Stimulated activated CD8-positive, alpha-beta memory T cell treated with anti-CD3 and anti-CD28 coated beads, Interleukin-2, amount 100 ng/mL, for 48 hours (primary cell): ENCODE measurements around the gene FMC1.

Experiments used
- DNase-seq, 2 donors: peaks; one replicate each; pipeline ENCODE4 v3.0.0-alpha.2; 2020; ENCODE audit warnings: low read depth in 2 of 2

The FMC1 gene

DNA sequence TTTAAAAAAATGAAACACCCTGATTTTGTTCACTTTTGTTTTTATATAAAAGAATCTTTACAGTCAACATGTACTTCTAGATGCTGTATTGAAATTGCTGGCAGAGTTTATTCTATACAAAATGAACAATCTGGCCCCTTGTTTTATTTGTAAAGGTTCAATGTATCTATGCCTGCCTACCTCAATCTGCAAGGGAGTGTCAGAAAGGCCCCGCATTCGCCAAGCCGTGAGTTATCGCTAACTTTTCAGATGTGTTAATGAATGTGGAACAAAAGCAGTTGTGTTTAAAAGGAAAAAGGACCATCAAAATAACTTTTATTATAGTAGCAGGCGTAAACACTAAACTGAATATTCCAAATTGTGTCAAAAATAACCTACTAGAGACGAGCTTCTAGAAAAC is 33.1 kb downstream of the FMC1 start:
- no peak for DNase-seq

DNA sequence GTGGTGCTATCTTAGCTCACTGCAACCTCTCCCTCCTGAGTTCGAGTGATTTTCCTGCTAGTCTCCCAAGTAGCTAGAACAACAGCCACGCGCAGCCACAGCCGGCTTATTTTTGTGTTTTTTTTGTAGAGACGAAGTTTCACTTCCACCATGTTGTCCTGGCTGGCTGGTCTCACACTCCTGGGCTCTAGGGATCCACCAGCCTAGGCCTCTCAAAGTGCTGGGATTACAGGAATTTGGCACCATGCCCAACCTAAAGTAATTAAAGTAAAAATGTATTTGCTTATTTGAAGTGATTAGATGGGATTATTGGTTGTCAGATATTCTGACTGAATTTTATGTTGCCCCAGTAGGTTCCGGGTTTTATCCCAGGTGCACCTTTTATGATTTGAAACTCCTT is 41.3 kb downstream of the FMC1 start:
- DNase-seq: no peak

- DNase-seq: no peak
Measured at GRCh38 chr7:139384611-139385010, 43.5 kb downstream of the FMC1 start.

GRCh38 chr7:139387594-139387993 is 46.5 kb downstream of the FMC1 start:
- no peak for DNase-seq

GRCh38 chr7:139389091-139389490 is 48.0 kb downstream of the FMC1 start:
- DNase-seq: no peak

GRCh38 chr7:139389774-139390173 is 48.6 kb downstream of the FMC1 start:
- no peak for DNase-seq

GRCh38 chr7:139393621-139394211 is 52.6 kb downstream of the FMC1 start:
- DNase-seq: no peak

GRCh38 chr7:139394540-139394939 is 53.4 kb downstream of the FMC1 start:
- DNase-seq: no peak
